ENCODE measurements around the gene FUCA1.

GRCh38 chr1:23799255-23799569 is 68.9 kb downstream of the FUCA1 start:
- TF ChIP-seq EZH2 (IDR thresholded peaks at IDR 0.05; ENCODE audit: insufficient read depth, poor library complexity, severe bottlenecking) = no peak
- no peak for TF ChIP-seq EZH2phosphoT487 (IDR thresholded peaks at IDR 0.05; ENCODE audit: insufficient read depth, low read depth)
